Erythroblast (primary cell): ENCODE data around the gene PHEX.

Experiments
- DNase-seq, 2 experiments: peaks; one replicate each; lab custom pipeline; 2025; lab: John Stamatoyannopoulos, UW
- GATA1 ChIP-seq: IDR thresholded peaks from 2 replicates; pipeline ENCODE4 v1.6.1; 2011; ENCODE audit warnings: low read depth, mild to moderate bottlenecking, control low read depth, low read length, moderate library complexity
- POLR2A ChIP-seq: IDR thresholded peaks from 2 replicates; pipeline ENCODE4 v1.6.1; 2011; ENCODE audit warnings: mild to moderate bottlenecking, low read length

PHEX gene

DNA sequence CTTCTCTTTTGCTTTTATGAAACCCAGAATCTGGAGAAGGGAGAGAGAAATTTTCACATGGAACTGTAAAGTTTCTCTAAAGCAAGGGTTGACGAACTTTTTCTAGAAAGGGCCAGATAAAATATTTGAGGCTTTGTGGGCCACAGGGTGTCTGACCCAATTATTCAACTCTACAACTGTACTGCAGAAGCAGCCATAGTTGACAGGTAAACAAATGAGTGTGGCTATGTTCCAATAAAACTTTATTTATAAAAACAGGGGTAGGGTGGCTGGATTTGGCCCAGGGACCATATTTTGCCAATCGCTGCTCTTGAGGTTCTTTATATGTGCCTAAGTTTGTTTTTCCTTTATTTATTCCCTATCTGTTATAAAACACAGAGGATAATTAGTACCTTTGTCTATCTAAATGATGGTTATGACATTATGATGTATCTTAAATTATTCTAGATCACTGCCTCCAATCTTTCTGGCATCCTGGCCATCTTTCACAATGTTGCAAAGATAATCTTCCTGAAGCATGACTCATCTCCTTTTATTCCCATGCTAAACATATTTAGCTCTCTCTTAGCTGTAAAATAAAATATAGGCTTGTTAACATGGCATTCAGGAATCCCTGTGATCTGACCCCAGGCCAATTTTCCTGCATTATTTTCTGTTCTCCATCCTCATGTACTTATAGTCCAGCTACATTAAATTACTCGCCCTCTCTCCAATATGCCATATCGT lies 133.8 kb downstream of the PHEX start:
- no peak for DNase-seq
- TF ChIP-seq POLR2A = no peak
- no peak for TF ChIP-seq GATA1

DNA sequence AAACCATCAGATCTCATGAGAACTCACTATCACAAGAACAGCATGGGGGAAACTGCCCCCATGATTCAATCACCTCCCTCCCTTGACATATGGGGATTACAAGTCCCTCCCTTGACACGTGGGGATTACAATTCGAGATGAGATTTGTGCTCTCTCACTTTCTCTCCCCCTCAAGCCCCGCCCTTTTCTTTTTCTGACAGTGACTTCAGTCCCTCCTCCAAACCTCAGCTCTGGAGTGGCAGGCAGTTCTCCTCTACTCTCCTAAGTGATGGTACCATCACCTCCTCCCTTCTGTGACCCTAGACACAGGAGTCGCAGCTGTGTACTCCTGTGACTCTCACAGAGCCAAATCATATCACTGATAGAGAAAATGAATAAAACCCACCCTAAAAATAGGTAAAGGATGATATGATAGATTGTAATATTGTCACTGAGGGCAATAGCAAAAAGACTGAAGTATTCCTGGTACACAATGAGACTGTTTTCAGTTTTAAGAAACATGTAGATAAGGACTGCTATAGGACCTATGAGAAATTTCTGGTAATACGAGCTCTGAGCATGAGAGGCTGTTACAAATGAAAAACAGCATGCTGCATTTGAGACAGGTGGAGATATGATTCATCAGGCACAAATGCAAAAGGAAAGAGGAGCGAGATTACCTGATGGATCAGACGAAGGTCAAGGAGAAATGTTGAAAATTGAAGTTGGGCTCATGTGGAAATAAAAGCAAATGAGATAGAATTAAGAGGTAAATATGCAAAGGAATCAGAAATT lies 139.3 kb downstream of the PHEX start:
- DNase-seq = no peak

DNA sequence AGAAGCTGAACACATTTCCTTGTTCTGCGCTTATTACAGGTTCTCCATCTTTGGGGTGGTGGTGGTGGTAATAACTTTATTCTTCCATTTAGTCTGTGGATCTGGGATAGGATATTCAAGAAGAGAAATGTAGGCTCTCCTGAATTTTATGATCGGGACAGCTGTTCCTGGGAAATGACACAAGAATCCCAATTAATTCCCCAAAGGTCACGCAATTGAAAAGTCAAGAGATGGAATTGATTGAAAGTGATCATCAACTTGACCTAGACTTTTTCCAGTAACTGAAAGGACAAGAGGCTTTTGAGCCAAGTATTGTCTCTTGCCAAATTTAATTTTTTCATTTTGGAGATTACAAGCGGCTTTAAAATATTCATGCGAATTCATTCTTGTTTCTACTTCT lies 141.8 kb downstream of the PHEX start:
- no peak for TF ChIP-seq GATA1
- no peak for TF ChIP-seq POLR2A
- no peak for DNase-seq

More for the DNA sequence above, 139.3 kb downstream of the PHEX start:
- TF ChIP-seq GATA1 (no peak), POLR2A (no peak)

DNA sequence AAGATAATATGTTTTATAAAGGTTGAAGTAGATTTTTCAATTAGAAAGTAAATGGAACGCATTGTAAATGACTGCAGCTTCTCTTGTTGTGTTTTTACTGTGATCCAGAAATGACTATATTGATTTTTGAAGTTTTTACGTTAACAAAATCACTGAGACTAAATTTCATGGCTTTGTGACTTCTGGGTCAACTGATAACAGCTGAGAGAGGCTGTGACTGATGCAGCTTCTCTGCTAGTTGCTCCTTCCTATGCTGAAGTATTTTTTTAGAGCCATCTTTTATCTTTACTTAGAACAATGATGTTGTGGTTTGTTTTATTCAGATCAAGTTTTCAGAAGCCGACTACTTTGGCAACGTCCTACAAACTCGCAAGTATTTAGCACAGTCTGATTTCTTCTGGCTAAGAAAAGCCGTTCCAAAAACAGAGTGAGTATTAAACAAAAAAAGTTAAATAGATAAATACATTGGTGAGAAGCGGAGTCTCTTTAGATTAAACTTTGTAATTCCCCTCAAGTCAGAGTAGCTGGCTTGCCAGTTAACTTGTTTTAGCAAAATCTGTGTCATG lies 145.9 kb downstream of the PHEX start:
- TF ChIP-seq GATA1 (no peak), POLR2A (no peak)
- no peak for DNase-seq

DNA sequence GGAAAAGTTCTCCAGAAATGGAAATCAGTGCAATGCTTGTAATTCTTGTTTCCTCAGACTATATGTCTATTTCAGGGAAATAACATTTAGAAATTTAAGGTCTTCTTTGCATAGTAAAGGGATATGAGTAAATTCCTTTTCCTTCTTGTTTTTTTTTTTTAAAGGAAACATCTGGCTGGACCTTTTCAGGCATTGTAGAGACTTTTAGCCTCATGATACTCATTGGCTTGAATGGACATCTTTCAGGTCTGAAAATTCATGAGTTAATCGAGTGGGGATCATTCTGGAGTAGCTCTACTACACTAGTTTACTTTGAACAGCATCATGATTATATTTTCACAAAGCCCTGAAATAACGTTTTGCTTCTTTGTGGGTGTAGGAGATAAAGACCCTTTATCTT lies 152.0 kb downstream of the PHEX start:
- TF ChIP-seq GATA1 (no peak), POLR2A (no peak)
- no peak for DNase-seq

DNA sequence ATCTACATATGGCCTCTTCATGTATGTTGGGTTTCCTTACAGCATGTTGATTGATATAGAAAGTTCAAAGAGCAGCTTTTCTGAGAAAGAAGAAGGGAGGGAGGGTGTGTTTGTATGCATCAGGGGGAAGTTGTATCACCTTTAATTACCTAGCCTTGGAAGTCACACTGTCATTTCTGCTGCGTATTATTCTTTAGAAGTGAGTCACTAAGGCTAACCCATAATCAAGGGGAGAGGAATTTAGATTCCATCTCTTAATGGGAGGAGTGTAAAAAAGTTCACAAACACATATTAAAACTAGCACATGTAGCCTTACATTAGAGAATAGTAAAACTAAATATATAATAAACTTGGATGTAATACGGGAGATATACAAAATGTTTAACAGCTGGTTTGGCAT lies 154.0 kb downstream of the PHEX start:
- no peak for DNase-seq
- TF ChIP-seq GATA1 = no peak
- no peak for TF ChIP-seq POLR2A

DNA sequence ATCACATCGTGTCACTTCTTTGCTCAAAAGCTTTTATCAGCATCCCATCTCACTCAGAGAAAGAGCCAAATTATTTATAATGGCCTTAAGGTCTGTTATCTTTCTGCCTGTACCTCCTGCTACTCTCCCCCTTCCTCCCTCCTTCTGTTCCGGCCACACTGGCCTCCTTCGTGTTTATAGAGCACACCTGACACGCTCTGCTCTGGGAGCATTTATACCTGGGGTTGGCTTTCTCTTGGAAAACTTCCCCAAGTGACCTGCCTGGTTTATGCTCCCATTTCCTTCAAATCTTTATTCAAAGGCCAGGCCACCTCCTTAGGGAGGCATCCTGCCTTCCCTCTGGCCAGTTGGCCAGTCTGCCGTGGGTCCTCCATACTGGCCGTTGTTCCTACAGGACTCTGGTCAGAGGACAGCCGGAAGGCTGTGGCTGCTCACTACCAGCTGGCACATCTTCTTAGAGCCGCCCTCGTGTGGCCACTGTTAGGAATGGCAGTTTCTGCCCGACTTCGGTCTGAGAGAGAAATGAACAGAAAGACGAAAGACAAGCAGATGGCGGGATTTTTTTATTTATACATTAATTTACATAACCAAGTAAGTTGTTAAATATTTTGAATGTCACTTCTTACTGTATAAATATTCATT lies 160.4 kb downstream of the PHEX start:
- no peak for TF ChIP-seq GATA1
- TF ChIP-seq POLR2A = no peak
- DNase-seq = peak; percentile 23 to 49

DNA sequence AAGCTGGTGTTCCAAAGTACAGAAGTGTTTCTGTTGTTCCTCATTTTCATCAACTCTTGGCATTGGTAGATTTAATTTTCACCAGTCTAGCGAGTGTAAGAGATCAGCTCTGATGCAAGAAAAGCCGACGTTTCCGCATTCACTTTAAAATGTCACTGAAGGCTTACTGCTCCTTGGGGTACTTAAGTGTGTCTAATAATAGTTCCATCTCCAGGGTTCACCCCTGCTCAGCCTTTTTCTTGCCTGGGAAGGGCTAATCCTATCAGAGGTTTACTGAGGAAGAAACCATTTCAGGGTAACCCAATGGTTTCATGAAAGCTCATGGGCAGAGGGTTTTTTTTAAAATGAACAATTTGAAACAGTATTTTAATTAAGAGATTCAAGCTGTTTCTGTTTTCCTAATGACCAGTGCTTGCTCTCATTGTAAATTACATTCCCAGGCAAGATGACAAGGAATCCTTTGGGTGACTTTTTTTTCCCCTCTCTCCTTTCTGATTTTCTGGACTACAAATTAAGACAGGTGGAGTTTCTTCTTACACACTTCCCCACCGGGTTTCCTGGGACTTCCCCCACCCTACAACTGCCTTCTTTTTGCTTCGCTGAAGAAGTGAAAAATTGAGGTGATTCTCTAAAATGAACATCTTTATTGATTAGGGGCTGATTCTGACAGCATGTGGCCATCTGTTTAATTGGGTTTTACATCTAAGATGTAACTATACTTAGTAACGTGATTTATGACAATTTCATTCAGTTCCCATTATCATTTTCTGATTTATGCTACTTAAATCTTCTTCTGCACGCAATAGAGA lies 161.9 kb downstream of the PHEX start:
- TF ChIP-seq POLR2A (no peak), GATA1 (no peak)
- DNase-seq = no peak

DNA sequence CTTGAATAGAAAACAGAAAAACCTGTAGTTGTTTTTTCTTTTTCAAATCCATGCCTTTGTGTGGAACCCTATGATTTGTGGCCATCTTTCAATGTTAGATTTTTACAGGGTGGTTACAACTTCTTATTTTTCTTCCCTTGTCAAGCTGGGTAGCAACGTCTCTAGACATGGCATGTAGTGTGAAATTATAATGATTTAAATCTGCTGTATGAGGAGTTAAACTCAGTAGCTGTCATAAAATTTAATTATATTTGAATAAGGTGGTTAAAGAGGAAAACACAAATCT lies 162.5 kb downstream of the PHEX start:
- DNase-seq = no peak
- TF ChIP-seq GATA1 = no peak
- TF ChIP-seq POLR2A = no peak

DNA sequence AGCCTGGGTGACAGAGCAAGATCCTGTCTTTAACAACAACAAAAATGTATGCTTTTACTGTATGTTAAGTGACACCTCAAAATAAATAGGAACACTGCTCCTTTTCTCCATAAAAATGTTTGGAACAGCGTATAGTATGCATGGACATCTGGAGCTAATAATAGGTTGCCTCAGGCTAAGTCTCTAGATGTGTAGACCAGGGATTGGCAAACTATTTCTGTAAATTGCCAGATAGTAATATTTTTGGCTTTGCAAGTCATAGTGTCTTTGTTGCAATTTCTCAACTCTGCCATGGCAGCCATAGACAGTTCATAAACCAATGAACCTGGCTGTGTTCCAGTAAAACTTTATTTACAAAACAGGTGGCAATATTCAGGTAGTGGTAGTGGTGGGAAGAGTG lies 164.0 kb downstream of the PHEX start:
- no peak for DNase-seq
- no peak for TF ChIP-seq GATA1
- TF ChIP-seq POLR2A = no peak

DNA sequence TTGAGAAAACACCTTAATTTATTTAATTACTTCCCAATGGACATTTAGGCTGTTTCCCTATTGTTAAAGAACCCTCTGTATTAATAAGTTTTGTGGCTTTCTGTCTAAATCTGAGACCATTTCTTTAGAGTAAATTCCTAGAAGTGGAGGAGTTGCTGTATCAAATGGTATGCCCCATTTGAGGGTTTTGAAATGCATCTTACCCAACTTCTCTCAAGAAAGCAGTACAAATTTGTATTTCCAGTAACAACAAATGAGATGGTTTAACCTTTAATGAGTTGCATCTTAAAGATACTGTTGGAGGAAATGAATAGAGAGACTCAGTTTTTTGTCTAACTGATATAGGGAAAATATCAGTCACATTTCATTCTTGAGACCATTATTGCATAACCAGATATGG lies 170.1 kb downstream of the PHEX start:
- TF ChIP-seq GATA1 = no peak
- TF ChIP-seq POLR2A = no peak
- DNase-seq = no peak

DNA sequence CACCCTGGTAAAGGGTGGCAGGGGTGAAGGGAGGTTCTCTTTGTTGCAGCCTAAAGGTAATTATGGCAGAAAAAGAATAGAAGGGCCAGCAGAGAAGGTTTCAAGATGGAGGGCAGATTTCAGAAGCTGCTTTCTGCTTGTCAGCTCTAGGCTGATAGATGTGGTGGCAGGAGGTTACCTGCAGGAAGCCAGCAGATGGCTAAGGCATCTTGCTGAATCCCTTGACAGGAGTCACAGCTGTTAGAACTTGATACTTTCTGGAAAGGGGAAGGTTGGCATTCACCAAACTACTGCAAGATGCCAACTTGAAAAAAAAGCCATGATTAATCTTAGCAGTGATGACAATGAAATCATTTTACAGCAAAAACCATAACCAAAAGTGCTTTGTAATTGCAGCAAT lies 171.1 kb downstream of the PHEX start:
- TF ChIP-seq POLR2A = no peak
- TF ChIP-seq GATA1 = no peak
- no peak for DNase-seq

DNA sequence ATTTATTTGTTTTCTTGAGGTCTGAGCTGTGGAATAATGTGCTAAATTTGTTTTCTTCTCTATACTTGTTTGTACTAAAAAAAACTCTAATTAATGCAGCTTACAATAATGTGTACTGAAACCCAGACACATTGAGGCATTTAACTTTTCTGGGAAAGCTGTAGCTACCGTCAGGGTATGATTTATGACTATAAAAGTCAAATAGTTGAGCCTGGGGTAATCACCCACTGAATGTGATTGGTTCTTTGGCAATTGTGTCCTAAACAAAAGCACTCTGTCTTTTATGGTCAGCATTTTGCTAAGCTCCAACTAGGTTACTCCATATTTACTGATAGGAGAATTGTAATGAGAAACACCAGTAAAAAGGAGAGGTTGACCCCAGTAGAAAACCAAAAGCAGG lies 174.7 kb downstream of the PHEX start:
- DNase-seq = no peak
- no peak for TF ChIP-seq GATA1
- no peak for TF ChIP-seq POLR2A
